GM18517 (cell line): ENCODE data around the gene IL1R1.

Source experiments
- ATAC-seq: cut with Tn5 transposase; IDR thresholded peaks from one replicate; pipeline ENCODE4 v1.9.1; 2021; ENCODE audit warnings: mild to moderate bottlenecking, moderate library complexity; ENCODE audit not compliant: unreplicated experiment

IL1R1 gene

DNA sequence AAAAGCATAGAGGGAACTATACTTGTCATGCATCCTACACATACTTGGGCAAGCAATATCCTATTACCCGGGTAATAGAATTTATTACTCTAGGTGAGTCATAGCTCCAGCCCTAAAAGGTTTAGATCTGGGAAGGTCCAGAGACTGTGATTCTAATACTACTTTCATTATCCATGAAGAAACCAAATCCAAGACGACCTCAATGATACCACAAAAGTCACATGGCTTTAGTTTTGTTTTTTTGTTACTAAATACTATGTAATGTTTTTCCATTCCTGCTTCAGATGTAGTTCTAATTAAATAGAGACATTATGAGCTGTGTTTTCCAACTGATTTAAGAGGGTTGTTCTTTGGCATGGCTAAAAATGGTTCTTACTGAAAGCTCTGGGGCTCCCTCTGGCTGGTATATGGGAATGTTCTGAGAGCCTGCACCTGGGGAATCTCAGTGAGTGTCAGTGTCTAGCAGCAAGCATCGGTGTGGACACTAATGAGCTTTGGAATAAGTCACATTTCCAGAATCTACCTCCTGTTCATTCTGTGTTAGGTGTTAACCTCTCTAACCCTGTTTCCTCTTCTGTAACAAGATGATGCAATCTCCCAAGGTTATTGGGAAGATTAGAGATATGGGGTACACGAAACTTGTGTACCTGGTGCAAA is 23.8 kb downstream of the IL1R1 start:
- ATAC-seq, result no peak

DNA sequence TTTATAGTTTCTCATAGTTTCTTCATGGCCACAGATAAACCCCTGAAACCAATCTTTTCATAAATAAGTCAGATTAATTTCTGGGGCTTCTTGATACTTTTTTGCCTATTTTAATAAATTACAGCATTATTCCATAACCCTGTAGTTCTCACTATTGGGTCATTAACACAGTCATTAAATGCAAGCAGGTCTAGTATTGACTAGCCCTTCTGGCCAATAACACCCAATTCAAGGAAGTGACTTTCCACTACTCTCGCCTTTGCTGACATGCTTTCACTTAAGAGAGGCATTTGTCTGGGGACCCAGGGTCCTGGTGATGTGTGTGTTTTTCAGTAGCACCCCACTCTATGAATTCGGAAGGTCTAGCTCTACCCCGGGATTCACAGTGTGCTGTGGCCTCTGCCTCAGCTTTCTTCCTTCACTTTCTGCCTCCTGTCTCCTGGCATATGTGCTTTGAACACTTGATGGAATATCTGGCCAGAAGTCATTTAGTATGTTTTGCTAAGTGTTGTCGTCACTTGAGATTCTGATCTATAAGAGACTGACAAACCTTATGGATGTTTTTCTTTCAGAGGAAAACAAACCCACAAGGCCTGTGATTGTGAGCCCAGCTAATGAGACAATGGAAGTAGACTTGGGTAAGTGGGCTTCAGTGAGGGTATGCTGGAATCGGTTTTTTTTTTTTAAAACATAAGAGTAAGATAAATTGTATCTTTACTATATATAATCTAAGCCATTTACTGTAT is 25.7 kb downstream of the IL1R1 start:
- ATAC-seq, result no peak

DNA sequence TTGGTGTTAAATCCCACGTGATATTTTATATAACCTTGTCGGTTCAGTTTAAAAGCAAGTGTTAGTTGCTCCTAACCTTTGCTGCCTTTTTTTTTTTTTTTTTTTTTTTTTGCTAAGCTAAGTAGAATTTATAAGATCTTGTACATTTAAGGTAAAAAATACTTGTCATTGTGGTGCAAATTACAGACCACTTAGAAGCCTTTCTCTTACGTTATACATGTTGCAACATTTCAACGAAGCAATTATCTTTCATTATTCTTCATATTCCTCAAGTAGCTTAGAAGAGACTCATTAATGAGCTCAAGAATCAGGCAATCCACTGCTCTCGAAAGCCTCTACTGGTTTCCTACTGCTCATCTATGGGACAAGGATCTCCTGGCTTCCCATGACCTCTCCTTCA is 29.4 kb downstream of the IL1R1 start:
- no peak for ATAC-seq

DNA sequence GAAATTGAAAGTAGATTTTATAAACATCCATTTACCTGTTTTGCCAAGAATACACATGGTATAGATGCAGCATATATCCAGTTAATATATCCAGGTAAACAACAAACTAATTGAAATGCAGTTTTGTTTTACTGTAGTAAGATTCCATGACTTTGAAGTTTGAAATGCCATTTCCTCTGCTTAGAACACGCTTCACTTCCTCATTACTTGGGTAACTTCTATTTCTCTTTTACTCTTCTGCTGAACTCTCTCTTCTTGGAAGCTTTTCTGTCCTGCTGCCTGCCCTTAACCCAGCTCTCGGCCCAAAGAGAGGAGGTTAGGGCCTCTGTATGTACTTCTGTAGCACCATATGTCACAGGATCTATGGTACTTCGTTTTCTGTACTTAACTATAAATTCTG is 30.2 kb downstream of the IL1R1 start:
- ATAC-seq, result no peak

DNA sequence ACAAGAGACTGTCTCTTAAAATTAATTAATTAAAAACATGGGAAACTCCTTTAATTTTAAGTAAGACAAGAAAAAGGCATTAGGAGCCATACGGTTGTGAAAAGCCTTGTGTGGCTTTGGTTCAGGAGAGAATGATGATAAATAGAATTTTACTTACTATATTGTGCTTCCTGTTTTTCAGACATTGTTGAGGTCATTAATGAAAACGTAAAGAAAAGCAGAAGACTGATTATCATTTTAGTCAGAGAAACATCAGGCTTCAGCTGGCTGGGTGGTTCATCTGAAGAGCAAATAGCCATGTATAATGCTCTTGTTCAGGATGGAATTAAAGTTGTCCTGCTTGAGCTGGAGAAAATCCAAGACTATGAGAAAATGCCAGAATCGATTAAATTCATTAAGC is 33.6 kb downstream of the IL1R1 start:
- no peak for ATAC-seq

DNA sequence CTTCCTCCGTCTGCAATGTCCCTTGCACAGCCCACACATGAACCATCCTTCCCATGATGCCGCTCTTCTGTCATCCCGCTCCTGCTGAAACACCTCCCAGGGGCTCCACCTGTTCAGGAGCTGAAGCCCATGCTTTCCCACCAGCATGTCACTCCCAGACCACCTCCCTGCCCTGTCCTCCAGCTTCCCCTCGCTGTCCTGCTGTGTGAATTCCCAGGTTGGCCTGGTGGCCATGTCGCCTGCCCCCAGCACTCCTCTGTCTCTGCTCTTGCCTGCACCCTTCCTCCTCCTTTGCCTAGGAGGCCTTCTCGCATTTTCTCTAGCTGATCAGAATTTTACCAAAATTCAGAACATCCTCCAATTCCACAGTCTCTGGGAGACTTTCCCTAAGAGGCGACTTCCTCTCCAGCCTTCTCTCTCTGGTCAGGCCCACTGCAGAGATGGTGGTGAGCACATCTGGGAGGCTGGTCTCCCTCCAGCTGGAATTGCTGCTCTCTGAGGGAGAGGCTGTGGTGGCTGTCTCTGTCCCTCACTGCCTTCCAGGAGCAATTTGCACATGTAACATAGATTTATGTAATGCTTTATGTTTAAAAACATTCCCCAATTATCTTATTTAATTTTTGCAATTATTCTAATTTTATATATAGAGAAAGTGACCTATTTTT is 35.4 kb downstream of the IL1R1 start:
- no peak for ATAC-seq

DNA sequence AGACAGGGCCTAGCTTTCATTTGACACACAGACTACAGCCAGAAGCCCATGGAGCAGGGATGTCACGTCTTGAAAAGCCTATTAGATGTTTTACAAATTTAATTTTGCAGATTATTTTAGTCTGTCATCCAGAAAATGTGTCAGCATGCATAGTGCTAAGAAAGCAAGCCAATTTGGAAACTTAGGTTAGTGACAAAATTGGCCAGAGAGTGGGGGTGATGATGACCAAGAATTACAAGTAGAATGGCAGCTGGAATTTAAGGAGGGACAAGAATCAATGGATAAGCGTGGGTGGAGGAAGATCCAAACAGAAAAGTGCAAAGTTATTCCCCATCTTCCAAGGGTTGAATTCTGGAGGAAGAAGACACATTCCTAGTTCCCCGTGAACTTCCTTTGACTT is 36.5 kb downstream of the IL1R1 start:
- ATAC-seq, result no peak

DNA sequence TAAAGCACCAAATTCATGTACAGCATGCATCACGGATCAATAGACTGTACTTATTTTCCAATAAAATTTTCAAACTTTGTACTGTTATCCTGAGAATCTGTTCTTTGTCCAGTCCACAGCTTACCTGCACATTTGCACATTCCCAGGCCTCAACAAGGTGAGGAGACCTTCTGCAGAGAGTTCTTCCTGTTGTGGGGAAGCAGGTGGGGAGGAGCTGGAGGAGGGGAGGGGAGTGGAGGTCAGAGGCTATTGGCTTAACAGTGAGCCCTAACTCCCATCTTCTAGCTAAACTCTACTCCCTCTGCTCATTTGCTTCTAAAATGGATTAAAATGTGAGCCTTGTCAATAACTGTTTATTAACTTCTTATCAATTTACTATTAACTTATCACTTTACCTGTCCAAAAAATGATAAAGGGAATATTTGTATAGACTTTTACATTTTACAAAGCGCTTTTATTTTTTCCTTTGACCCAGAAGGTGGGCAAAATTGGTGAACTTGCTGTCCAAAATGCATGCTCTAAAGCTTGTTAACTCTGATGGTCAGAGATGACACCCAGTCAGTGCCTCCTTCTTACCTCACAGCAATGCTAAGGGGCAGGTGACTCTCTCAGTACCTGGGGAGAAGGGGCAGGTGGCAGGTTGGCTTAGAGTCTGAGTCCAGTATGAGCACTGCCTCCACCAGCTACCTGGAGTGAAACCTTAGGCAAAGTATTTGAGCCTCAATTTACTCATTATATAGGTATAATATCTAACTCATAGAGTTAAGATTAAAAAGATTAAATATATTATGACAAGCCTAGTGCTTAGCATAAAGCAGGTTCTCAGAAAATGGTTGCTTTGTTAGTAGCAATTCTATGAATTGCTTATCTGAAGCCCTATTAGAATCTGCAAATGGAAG is 37.5 kb downstream of the IL1R1 start:
- no peak for ATAC-seq

DNA sequence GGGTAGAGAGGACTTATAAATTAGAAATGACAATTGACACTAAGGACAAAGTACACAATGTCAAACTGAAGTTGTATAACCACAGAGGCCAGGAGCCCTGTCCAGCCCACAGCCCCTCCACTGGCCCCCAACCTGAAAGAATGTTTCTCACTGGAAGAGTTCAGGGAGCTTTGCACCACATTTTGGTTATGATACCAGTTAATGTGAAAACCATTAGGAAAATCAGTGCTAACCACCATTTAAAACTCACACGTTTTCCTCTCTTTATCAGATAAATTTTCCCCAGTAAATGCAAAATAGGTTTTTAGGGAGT is 38.1 kb downstream of the IL1R1 start:
- no peak for ATAC-seq

DNA sequence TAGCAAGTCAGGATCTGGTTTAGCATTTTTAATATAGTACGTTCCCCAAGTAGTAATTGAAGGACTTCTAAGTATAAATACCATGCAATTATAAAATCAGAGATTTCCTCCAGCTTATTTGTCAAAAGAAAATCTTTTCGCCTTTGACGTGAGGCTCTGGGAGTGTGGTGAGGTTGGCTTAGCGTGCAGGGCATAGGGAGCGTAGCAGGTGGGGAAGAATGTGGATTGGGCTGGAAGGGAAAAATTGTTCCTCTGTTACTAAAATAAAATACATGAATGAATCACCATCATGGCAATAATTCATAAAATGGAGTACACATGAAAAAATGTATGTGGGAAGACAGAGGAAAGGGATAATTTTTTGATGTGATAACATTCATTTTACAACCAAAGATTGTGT is 38.8 kb downstream of the IL1R1 start:
- ATAC-seq, result no peak

DNA sequence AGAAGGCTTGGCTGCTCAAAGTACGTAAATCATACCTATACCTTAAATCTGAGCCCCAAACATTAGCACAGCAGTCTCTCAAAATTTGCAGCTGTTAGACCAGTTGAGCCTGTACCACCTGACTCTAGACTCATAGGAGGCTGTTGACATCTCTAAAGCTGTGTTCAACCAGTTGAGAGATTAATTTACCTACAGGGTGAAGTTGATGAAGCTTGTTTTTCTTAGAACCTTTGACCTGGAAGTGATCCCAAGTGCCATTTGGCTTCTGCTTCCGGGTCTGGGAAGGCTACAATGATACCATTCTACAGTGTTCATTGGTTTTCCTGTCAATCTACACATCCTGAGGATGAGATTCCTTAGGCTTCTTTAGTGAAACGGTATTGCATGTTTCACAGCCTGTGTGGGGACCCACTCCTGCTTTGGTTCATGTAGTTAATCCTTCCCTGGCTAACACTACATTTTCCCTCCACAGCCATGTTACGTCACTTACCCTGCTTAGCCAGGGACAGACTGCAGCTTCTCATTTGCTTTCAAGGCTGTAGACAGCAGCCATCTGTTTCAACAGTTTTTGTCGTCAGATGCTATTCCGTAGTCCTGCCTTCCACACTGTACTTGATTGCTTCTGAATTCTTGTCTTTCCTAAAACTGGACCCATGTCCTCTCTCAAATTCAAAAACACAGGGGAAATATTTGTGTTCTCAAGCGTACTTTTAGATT is 39.5 kb downstream of the IL1R1 start:
- no peak for ATAC-seq

DNA sequence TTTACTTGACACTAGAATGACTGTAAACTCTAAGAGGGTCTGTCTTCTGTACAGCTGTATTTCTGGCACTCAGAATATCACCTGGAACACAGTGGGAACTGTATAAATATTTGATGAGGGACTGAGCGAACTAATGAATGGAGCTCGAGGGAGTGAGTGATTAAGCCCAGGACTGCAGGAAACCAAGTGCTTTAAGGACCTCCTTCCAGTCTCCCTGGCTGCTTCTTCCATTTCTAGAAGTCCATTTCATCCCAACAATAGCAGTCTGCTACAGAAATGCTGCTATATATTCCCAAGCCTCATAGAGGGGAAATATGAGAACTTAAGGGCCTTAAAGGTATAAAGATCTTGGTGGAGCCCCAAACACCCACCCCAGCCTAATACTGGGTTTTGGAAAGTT is 41.5 kb downstream of the IL1R1 start:
- ATAC-seq, result no peak

DNA sequence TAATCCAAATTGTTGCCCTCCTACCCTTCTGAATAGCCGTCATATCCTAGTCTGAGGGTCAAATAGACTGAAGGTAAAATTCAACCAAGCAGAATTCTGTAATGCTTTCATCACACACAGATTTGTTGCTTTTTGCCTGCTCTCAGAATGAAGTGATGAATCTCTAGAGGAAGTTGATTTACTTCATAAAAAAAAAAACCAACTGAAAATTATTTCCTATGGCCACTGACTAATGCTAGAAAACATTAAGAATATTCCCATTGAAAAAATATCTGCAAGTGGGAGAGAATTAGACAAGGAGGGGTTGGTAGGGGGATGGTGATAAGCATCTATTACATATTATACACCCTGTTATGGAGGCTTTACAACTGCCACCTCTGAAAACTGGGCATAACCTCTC is 42.0 kb downstream of the IL1R1 start:
- ATAC-seq, result no peak

DNA sequence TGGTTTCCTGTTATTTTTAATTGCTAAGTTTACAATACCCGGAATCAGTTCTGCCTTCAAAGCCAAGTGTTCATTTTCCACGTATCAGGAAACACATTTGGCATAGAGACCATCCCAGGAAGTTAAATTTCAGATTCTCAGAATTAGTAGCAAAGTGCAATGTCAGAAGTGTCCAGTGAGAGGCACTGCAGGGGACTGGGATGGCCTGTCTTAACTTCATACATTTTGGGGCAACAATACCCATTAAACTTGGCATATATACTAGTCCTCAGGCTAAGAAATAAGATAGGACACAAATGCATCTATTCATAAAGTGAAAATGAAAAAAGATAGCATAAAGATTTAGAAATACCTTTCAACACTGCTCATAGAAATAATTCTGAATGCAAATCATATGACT is 42.8 kb downstream of the IL1R1 start:
- ATAC-seq, result no peak

DNA sequence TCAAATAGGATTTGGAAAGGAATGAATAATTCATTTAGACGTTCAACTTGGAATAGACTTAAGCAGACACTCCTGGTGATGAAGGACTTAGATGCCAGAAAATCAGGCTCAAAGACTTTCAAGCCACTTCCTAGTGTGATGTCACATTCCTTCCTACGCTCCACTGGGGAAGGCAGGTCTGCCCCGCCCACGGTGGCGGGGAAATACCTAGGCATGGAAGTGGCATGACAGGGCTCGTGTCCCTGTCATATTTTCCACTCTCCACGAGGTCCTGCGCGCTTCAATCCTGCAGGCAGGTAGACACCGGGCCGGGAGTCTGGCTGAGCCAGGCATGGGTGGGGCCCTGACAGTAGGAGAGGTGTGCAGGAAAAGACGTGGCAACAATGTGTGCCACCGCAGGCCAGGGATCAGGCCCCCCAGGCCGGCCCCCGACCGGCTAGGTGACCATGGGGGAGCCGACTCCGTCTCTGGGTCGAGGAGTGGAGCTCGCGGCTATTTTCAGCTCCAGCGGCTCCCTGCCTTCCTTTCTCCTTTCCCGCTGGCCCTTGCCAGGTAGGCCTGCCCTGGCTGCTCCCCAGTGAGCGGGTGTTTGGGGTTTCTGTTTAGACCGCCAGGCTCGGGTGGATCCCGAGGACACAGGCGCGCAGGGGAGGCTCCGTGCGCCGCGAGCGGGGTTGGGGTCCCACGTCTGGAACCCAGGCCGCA is 44.4 kb downstream of the IL1R1 start, which contains the start of gene IL1RL2:
Gene IL1RL2 (plus strand): TSS at position 233 of the 705 bp plus-strand sequence. CDS start 845 bp downstream, outside the sequence.
- no peak for ATAC-seq

DNA sequence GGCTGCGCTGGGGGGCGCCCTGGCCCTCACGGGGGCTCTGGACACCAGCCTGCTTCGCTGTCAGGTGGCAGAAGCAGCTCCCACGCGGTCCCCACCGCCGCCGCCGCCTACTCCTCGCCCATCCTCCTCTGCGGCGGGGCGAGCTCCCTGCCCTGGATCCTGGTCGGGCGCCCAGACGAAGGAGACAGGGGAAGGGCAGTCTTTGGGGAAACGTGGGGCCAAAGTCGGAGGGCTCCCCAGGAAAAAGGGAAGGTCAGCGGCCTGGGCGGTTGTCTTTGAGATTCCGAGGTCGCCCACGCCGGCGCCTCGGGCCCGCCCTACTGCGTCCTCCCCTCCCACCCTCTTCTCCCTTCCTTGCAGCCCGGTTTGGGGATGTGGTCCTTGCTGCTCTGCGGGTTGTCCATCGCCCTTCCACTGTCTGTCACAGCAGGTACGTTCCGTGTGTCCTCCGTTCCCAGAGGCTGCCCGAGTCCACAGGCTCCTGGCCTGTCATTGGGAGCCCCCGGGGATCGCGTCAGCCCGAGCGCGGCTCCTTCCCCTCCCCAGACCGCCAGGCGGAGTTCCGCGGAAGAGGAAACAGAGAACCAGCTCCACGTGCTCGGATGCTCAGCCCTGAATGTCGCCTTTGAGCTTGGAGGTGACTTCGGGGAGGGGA is 45.1 kb downstream of the IL1R1 start:
- ATAC-seq, result no peak

DNA sequence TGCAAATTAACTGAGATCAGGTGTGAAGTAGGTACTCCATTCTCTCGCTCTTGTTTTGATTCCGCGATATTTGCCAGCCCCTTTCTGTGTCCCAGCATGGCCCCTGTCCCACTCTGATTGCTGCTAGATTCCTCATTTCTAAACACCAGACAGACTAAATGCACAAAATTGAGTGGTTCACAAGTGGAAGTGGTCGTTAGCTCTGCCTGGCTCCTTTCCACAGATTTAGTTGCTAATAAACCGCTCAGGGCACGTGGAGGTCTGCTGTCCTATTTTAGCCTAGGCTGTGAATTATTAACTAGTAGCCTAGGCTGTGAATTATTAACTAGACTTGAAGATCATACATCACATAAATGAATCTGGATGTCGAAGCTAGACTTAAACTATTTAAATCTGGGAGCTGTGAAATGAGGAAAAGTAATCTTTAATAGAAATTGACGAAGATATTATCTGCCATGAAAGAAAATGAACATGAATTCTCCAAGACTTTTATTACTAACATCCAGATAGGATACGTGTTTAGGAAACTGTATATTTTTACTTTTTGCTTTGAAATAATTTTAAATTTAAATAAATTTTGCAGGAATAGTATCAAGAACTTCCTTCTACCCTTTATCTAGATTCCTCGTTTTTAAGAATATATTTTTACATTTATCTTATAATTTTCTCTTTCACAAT is 48.0 kb downstream of the IL1R1 start:
- no peak for ATAC-seq

DNA sequence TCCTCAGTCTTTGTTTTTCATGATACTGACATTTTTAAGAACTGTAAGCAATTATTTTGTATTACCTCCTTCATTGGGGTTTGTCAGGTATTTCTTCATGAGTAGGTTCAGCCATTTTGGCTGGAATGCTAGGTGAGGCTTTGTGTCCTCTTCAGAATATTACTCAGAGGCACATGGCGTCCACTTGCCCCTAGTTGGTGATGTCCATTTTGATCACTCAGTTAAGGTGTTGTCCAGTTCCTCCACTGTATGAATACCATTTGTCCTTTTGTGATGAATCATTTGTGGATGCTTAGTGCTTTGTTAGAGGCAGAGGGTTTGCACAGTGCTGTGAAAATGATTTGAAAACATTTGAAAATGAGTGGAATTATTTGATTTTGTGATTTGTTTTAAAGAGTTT is 49.0 kb downstream of the IL1R1 start:
- ATAC-seq, result no peak

DNA sequence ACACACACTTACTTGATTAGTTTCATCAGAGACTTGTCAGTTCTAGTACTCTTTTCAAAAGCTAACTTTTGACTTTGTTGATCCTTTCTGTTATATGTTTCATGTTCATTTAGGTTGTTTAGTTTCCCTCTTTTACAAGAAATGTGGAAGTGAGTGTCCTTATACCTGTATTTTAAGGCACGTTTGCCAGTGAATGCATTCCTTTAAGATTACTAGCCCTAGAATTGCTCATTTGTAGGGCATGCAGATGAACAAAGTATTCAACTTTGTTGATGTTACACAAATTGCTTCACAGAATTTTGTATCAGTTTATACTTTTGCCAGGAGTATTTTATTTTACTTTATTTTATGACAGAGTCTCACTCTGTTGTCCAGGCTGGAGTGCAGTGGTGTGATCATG is 50.5 kb downstream of the IL1R1 start:
- ATAC-seq, result no peak
